Panc1 (cell line): ENCODE measurements around the gene FRY. TPM values are rescaled to one million over a fixed set of nuclear protein-coding genes. Genes with fewer than 3 reads are reported as not detected.

Experiments used
- ATAC-seq: fragments of 200-7000 bp; cut with Tn5 transposase; 2 replicates; pipeline ENCODE4 v1.9.1; 2020; ENCODE audit warnings: mild to moderate bottlenecking, moderate library complexity
- BruUV-seq: library from RNA; stranded (reverse); fragments of 400-500 nt; replicated peaks from 2 replicates; lab custom pipeline; 2021; lab: Mats Ljungman, UMichigan
- CTCF ChIA-PET: fragments of 300-600 bp; sonication (Branson Sonifier 250); formaldehyde crosslinking; loops from one replicate; lab custom pipeline; 2022; ENCODE audit warnings: antibody characterized with exemption; lab: Charles Lee
- POLR2A ChIA-PET: fragments of 300-600 bp; sonication (Branson Sonifier 250); formaldehyde crosslinking; loops from one replicate; lab custom pipeline; 2022; ENCODE audit warnings: antibody characterized with exemption; lab: Charles Lee
- DNase-seq: peaks from one replicate; pipeline ENCODE4 v3.0.0-alpha.2; 2010; ENCODE audit warnings: low read depth, low spot score
- H3K27ac ChIP-seq: 2 replicates; pipeline ENCODE4 v1.5.1; 2011; ENCODE audit warnings: mild to moderate bottlenecking, low read length, inconsistent platforms
- H3K27me3 ChIP-seq: fragments of 200-500 bp; sonication (Bioruptor generic); 2 replicates; pipeline ENCODE4 v1.6.0; 2014; ENCODE audit warnings: low read length, inconsistent platforms; ENCODE audit not compliant: control insufficient read depth, insufficient read depth
- H3K36me3 ChIP-seq: fragments of 200-500 bp; sonication (Bioruptor generic); 2 replicates; pipeline ENCODE4 v1.5.1; 2014; ENCODE audit warnings: inconsistent platforms, mild to moderate bottlenecking, low read length, moderate library complexity; ENCODE audit not compliant: control insufficient read depth, insufficient read depth
- H3K4me1 ChIP-seq: 2 replicates; pipeline ENCODE4 v1.5.1; 2011; ENCODE audit warnings: inconsistent platforms, mild to moderate bottlenecking, low read length, moderate library complexity; ENCODE audit not compliant: control insufficient read depth, insufficient read depth
- H3K4me3 ChIP-seq, 2 experiments: 2 replicates each; pipeline ENCODE4 v1.5.1; 2011 to 2012; ENCODE audit warnings: low read depth in 2 of 2, low read length in 2 of 2, mild to moderate bottlenecking in 2 of 2, inconsistent platforms in 1 of 2, moderate library complexity in 1 of 2
- H3K9me3 ChIP-seq: fragments of 200-500 bp; sonication (Bioruptor generic); 2 replicates; pipeline ENCODE4 v1.5.1; 2014; ENCODE audit warnings: low read depth, mild to moderate bottlenecking, inconsistent platforms, low read length, moderate library complexity; ENCODE audit not compliant: control insufficient read depth, insufficient read depth
- CTCF ChIP-seq: fragments of 450-650 bp; IDR thresholded peaks from 2 replicates; pipeline ENCODE4 v1.5.1; 2017; ENCODE audit warnings: mild to moderate bottlenecking
- POLR2AphosphoS5 ChIP-seq: IDR thresholded peaks from 2 replicates; pipeline ENCODE4 v1.6.1; 2012; ENCODE audit warnings: mild to moderate bottlenecking, low read depth, low read length, moderate library complexity
- REST ChIP-seq, 2 experiments: IDR thresholded peaks; 2 replicates each; pipeline ENCODE4 v1.6.1; 2011 to 2012; ENCODE audit warnings: low read depth in 2 of 2, control low read depth in 1 of 2, low read length in 1 of 2, mild to moderate bottlenecking in 1 of 2, moderate library complexity in 1 of 2; ENCODE audit not compliant: insufficient read depth in 1 of 2
- SIN3A ChIP-seq: IDR thresholded peaks from 2 replicates; pipeline ENCODE4 v1.6.1; 2012; ENCODE audit warnings: low read depth, mild to moderate bottlenecking, low read length, moderate library complexity, borderline replicate concordance; ENCODE audit not compliant: insufficient read depth
- TCF7L2 ChIP-seq: IDR thresholded peaks from 2 replicates; pipeline ENCODE4 v1.6.1; 2011; ENCODE audit warnings: mild to moderate bottlenecking, low read depth, low read length, inconsistent platforms
- in situ Hi-C: cut with HindIII; loops from 2 replicates; pipeline ENCODE4 v1.10.0; 2016; ENCODE audit warnings: low sequenced_read_pairs, low pct_unique_long_range_greater_than_20kb
- intact Hi-C: fragments of 100-400 bp; cut with micrococcal nuclease; formaldehyde crosslinking; loops from one replicate; pipeline ENCODE4 v1.10.0; 2022; ENCODE audit not compliant: unreplicated experiment
- total RNA-seq: library from RNA; stranded (reverse); gene quantifications from one replicate; pipeline ENCODE4 v1.2.1, GENCODE V29; 2021; ENCODE audit not compliant: unreplicated experiment

Gene FRY
- total RNA-seq, 1 experiment from 2014 or later = 0.18 TPM

GRCh38 chr13:32107474-32107873 is 75.9 kb downstream of the FRY start:
- ATAC-seq = no peak
- intact Hi-C loops (no loop called here), in situ Hi-C loops (no loop called here)
- TF ChIP-seq CTCF (no peak), SIN3A (no peak), TCF7L2 (no peak), POLR2AphosphoS5 (no peak), REST (IDR thresholded peaks at IDR 0.05; ENCODE audit: insufficient read depth in 1 of 2, low read depth in 2 of 2, low read length in 1 of 2) (no peak)
- ChIA-PET POLR2A (no interaction called here), CTCF (no interaction called here)
- Histone ChIP-seq H3K36me3 (no peaks in the 10 kb centered on the region), H3K4me1 (no peaks in the 10 kb centered on the region), H3K9me3 (no peaks in the 10 kb centered on the region), H3K4me3 (no peak overlapping the region), H3K27me3 (no peaks in the 10 kb centered on the region), H3K27ac (no peak overlapping the region)
- no peak for DNase-seq
- no TSS peak for BruUV-seq

DNA sequence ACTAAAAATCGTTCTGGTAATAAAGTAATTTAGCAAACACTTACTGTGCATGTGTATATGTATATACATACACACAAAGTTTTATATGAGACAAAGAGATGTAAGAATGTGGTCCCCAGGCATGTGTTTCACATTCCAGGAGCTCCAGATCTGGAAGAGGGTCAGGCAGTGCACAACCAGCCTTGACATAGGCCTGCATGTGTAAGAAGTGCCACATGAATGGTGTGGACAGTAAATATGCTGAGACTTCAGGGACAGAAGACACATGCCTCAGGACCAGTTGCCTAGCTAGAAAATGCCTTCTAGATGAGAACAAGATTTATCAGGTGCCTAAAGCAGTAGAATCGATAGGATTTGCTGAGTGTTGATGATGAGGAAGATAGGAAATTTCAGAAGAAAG is 76.4 kb downstream of the FRY start:
- ATAC-seq (no peak), DNase-seq (no peak)
- Histone ChIP-seq H3K36me3 (no peaks in the 10 kb centered on the region), H3K4me1 (no peaks in the 10 kb centered on the region), H3K27ac (no peak overlapping the region), H3K9me3 (no peaks in the 10 kb centered on the region), H3K27me3 (no peaks in the 10 kb centered on the region), H3K4me3 (no peak overlapping the region)
- ChIA-PET CTCF (no interaction called here), POLR2A (no interaction called here)
- intact Hi-C loops (no loop called here), in situ Hi-C loops (no loop called here)
- no peak for TF ChIP-seq CTCF
- TF ChIP-seq REST (IDR thresholded peaks at IDR 0.05; ENCODE audit: insufficient read depth in 1 of 2, low read depth in 2 of 2, low read length in 1 of 2) = no peak
- TF ChIP-seq POLR2AphosphoS5 = no peak
- no peak for TF ChIP-seq TCF7L2
- no peak for TF ChIP-seq SIN3A
- BruUV-seq = no TSS peak
